ENCODE data around the gene CAPN9.

DNA sequence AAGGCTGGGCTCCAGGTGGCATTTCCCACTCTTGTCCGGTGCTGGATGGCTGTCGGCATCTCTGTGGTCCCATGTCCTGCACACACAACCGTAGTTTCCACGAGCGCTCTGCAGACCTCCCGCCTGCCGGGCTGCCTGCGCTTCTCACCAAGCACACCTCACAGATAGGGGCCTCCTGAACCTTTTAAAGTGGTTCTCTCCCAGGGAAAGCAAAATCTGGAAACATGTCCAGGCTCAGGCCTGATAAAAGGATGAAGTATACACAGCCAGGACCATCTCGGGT lies 46.2 kb downstream of the CAPN9 start:
- no peak for TF ChIP-seq EZH2 (IDR thresholded peaks at IDR 0.05; ENCODE audit: low read length)
- TF ChIP-seq, protein P1, sequence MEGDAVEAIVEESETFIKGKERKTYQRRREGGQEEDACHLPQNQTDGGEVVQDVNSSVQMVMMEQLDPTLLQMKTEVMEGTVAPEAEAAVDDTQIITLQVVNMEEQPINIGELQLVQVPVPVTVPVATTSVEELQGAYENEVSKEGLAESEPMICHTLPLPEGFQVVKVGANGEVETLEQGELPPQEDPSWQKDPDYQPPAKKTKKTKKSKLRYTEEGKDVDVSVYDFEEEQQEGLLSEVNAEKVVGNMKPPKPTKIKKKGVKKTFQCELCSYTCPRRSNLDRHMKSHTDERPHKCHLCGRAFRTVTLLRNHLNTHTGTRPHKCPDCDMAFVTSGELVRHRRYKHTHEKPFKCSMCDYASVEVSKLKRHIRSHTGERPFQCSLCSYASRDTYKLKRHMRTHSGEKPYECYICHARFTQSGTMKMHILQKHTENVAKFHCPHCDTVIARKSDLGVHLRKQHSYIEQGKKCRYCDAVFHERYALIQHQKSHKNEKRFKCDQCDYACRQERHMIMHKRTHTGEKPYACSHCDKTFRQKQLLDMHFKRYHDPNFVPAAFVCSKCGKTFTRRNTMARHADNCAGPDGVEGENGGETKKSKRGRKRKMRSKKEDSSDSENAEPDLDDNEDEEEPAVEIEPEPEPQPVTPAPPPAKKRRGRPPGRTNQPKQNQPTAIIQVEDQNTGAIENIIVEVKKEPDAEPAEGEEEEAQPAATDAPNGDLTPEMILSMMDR (optimal IDR thresholded peaks at IDR 0.05 in 1 of 3, IDR thresholded peaks at IDR 0.05 in 1 of 3, conservative IDR thresholded peaks at IDR 0.05 in 1 of 3; ENCODE audit: extremely low read depth in 1 of 3, insufficient read depth in 2 of 3, low read length in 3 of 3) = no peak
